GM18498 (cell line): ENCODE measurements around the gene TOPORS.
A peak's percentile ranks its signal among the peaks of the same experiment; 100 is the strongest.
"Not testable (repeated sequence)": the region's sequence is repeated elsewhere in the genome, so short reads cannot be mapped to it uniquely, and the experiment has no call there.

Experiments
- ATAC-seq: cut with Tn5 transposase; IDR thresholded peaks from one replicate; pipeline ENCODE4 v1.9.1; 2021; ENCODE audit warnings: mild to moderate bottlenecking, moderate library complexity; ENCODE audit not compliant: unreplicated experiment

Gene TOPORS

DNA sequence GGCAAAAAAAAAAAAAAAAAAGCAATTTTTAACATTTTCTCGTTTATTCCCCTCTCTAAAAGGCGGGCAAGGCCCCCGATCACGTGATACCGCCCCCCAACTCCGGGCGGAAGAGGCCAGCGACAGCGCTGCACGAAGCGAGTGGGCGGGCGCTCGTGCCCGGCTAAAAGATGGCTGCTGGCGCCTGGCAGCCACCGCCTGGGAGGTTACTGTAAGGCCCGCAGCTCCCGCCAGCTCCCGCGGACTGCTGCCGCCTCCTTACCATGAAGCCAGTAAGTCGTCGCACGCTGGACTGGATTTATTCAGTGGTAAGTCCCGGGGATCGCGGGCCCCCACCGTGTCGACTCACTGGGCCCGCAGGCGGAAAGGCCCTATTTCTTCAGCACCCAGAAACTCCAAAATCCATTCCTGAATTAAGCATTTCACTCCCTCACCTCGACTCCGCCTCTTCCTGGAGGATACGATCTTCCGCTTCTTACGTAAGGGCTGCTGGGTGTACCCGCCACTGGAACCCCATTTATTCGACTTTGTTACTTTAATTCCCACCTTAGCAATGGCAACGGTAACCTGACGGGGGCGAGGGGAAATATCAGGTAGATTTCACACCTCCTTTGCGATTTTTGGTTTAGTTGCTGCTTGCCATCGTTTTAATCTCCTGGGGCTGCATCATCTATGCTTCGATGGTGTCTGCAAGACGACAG lies at the start of gene TOPORS, which contains the start of gene SMIM27:
Gene TOPORS, minus strand, starts transcription at position 415 of the 701 bp plus-strand sequence. Its CDS starts 150 bp downstream, at position 265.
Gene SMIM27, plus strand, starts transcription at position 156 of the 701 bp plus-strand sequence. Its CDS starts 108 bp downstream, at position 264.
- ATAC-seq: peak; percentile 77

- not testable (repeated sequence) for ATAC-seq
Observed at GRCh38 chr9:32599021-32599420, 46.6 kb upstream of the TOPORS start.

DNA sequence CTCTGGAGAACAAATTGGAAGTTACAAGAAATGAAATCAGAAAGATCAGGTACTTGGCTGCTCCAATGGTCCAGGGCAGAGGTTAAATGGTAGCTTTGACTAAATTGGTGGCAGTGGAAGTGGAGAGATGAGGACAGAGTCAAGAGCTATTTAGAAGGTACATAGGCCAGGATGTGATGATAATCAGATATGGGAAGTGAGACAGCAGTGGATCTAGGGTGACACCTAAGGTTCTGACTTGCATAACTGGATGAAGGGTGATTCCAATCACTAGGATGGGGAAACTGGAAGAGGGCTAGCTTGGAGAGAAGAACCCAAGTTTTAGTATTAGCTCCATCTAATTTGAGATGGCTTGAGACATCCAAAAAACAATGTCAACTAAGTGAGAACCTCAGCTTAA lies 44.5 kb upstream of the TOPORS start:
- ATAC-seq: no peak

GRCh38 chr9:32596096-32596865 lies 43.9 kb upstream of the TOPORS start:
- ATAC-seq: no peak

DNA sequence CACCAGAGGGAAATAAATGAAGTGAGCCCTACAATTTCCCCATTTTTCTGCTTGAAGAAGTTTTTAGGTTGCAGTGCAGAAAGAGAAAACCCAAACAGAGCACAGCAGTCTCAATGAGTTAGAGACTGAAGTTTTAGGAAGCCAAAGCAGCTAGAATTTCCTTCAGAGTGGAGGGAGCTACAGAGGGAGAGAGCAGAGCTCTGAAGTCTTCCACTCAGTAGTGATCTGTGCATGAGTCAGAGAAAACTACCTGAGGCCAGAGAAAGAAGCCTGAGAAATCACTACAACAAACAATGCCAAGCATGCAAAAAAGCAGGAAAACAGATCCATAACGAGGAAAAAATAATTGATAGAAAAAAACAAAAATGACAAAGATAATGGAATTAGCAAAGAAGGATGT lies 38.5 kb upstream of the TOPORS start:
- no peak for ATAC-seq

DNA sequence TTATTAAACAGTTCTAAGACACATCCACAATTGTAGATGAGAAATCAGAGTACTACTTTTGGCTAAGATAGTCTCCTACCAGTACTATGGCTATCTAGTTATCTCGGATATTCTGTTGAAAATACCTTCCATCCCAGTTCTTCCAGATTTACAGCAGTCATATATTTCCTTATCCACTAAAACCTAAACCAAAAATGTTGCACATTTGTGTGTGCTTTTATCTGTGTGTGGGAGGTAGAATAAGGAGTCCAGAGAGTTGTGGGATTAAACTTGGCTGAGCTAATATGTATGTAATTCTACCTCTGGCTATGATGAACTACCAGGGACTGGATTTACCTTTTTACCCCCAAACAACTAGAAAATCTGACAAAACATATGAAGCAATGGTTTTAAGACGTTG lies 38.1 kb upstream of the TOPORS start:
- ATAC-seq: no peak

DNA sequence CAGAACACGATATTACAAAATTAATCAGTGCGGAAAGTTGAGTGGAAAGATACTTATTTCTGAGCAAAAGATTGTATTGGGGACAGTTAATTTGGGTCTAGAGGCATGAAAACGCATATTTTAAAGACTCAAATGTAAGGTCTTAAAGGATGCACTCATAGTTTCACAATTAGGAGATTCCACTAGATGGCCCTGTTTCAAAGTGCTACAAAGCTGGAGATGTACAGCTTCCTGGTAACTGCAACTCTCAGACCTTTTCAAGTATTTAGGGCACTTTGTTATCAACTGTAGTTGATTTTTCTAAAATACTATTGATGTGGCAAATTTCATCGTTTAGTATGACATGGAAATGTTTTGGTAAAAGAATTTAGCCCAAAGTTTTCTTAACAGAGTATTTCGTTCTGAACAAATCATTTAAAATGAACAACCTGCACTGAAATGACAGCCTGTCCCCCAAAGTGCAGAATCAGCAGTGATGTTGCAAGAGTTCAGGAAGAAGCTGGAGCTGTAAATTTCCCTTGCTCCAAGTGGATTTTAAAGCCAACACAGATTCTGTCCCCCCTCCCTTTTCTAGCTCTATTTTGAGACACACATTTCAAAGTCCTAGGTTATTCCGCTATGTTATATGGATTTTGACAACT lies 36.8 kb upstream of the TOPORS start:
- peak; percentile 71 for ATAC-seq

- no peak for ATAC-seq
Observed at GRCh38 chr9:32587901-32588300, 35.5 kb upstream of the TOPORS start.

GRCh38 chr9:32584784-32585183 lies 32.4 kb upstream of the TOPORS start:
- ATAC-seq: no peak

- ATAC-seq: peak; percentile 53
Observed at GRCh38 chr9:32581512-32582143, 29.2 kb upstream of the TOPORS start.

GRCh38 chr9:32580631-32581300 lies 28.4 kb upstream of the TOPORS start:
- no peak for ATAC-seq

DNA sequence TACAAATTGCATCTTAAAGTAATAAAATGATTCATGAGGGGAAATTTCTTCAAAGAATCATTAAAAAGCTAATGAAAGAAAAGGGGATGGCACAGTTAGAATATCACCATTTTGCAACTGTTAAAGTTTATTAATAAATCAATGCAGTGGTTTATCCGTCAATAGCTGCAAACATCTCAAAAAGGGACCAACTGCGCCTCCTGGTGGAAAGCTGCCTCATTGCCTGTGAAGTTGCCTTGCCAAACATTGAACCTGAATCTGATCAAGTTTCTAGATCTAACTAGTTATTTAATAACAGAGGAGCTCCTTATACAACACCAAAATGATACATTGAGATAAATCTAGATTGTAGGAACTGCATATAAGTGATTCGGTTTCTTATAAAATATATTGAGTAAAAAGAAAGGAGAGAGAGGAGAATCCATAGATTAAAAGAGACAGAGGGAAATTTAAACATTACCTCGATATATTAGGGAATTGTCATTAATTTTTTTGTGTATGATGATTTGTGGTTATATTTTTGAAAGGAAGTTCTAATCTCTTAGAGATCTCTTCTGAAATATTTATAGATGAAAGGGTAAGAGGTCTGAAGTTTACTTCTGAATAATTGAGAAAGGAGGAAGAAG lies 27.4 kb upstream of the TOPORS start:
- ATAC-seq: peak; percentile 58

DNA sequence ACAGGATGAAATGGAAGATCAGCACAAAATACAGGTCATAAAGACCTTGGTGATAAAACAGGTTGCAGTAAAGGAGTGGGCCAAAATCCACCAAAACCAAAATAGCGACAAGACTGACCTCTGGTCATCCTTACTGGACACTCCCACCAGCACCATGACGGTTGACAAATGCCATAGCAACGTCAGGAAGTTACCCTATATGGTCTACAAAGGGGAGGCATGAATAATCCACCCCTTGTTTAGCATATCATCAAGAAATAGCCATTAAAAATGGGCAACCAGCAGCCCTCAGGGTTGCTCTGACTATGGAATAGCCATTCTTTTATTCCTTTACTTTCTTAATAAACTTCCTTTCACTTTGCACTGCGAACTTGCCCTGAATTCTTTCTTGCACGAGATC lies 26.6 kb upstream of the TOPORS start:
- ATAC-seq: no peak

- ATAC-seq: no peak
Observed at GRCh38 chr9:32577316-32577715, 24.9 kb upstream of the TOPORS start.

GRCh38 chr9:32574858-32575257 lies 22.5 kb upstream of the TOPORS start:
- no peak for ATAC-seq

GRCh38 chr9:32573821-32574220 lies 21.4 kb upstream of the TOPORS start:
- ATAC-seq: no peak

GRCh38 chr9:32572900-32573523 lies 20.6 kb upstream of the TOPORS start, which contains the start of gene NDUFB6:
Gene NDUFB6 (minus strand): TSS chr9:32573159. CDS start chr9:32573060, 99 bp downstream.
- ATAC-seq: peak; percentile 89

GRCh38 chr9:32571969-32572899 lies 19.8 kb upstream of the TOPORS start:
- peak; percentile 90 for ATAC-seq

DNA sequence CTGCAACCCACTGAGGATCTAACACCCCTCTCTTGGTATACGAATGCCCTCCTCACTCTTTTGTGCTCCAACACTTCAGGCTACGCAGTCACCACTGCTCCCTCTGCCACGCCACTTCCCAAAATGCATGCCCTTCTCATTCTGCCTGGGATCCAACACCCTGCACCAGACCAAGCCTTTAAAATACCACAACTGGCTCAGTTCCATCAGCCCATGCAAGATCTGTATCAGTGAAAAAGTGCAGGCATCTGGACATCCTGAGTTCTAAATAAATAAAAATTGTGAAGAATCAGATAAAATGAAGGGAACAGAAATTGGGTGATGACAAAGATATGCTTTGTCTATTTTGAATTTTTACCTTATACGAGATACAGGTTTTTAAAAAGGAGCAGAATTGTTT lies 17.9 kb upstream of the TOPORS start:
- ATAC-seq: no peak
